Measurements from ENCODE around the gene AKT2.

DNA sequence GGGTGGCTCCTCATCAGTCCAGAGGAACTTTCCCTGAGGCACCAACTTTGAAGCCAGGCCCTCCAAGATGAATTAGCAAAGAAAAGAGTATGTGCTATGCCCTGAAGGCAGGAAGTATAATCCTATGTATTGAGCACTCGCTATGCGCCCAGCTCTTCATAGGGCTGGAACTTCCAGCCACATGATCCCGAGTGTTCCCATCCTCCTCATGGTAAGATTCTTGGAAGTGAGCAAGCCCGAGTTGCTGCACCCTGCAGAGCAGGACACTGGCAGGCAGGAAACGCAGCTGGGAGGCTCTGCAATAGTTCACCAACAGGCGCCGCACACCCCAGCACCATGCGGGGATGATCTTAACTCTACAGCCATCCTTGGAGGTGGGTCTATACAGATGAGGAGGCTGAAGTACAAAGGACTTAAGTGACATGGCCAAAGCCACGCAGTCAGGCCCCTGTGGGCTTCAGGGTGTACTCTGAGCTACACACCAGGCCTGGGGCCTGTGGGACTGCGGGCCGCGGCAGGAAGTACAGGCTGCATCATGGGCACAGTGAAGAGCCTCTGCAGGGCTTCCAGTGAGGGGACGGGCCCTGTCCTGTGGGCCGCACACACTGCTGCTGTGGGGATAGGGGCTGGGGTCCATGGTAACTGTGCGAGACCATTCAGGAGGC is 37.9 kb upstream of the AKT2 start:
- TF ChIP-seq, protein P1, sequence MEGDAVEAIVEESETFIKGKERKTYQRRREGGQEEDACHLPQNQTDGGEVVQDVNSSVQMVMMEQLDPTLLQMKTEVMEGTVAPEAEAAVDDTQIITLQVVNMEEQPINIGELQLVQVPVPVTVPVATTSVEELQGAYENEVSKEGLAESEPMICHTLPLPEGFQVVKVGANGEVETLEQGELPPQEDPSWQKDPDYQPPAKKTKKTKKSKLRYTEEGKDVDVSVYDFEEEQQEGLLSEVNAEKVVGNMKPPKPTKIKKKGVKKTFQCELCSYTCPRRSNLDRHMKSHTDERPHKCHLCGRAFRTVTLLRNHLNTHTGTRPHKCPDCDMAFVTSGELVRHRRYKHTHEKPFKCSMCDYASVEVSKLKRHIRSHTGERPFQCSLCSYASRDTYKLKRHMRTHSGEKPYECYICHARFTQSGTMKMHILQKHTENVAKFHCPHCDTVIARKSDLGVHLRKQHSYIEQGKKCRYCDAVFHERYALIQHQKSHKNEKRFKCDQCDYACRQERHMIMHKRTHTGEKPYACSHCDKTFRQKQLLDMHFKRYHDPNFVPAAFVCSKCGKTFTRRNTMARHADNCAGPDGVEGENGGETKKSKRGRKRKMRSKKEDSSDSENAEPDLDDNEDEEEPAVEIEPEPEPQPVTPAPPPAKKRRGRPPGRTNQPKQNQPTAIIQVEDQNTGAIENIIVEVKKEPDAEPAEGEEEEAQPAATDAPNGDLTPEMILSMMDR (IDR thresholded peaks at IDR 0.05; ENCODE audit: low read depth, low read length): no peak
- TF ChIP-seq EZH2phosphoT487 (IDR thresholded peaks at IDR 0.05; ENCODE audit: low read depth): no peak
